NOMO-1 (cell line): ENCODE measurements around the gene PDE6A.
A peak's percentile ranks its signal among the peaks of the same experiment; 100 is the strongest.

Experiments
- DNase-seq, 2 experiments: peaks; one replicate each; lab custom pipeline; 2025; ENCODE audit not compliant: unreplicated experiment in 2 of 2; lab: John Stamatoyannopoulos, UW

Gene PDE6A

DNA sequence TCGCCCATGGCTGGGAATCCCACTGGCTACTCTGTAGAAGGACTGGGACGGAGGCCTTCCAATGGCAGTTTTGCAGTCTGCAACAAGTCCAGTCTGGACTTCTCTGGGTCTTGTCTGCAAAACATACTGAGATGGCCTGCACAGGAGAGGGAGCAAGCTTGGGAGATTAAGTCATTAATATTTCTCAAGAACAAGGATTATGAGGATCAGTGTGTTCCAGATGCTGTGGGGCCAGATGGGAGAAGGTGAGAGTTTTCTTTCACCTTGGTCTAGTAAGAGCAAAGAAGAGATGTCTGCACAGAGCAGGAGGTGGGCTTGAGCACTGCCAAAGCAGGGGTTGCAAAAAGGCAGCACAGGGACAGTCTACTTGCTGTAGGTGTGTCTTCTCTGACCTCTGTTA lies at the start of gene PDE6A:
Gene PDE6A, minus strand, starts transcription at position 128 of the 400 bp plus-strand sequence. Its CDS starts 120 bp downstream, at position 8.
- DNase-seq = no peak

- DNase-seq = no peak
Observed at GRCh38 chr5:149993471-149993870, 48.9 kb upstream of the PDE6A start.

DNA sequence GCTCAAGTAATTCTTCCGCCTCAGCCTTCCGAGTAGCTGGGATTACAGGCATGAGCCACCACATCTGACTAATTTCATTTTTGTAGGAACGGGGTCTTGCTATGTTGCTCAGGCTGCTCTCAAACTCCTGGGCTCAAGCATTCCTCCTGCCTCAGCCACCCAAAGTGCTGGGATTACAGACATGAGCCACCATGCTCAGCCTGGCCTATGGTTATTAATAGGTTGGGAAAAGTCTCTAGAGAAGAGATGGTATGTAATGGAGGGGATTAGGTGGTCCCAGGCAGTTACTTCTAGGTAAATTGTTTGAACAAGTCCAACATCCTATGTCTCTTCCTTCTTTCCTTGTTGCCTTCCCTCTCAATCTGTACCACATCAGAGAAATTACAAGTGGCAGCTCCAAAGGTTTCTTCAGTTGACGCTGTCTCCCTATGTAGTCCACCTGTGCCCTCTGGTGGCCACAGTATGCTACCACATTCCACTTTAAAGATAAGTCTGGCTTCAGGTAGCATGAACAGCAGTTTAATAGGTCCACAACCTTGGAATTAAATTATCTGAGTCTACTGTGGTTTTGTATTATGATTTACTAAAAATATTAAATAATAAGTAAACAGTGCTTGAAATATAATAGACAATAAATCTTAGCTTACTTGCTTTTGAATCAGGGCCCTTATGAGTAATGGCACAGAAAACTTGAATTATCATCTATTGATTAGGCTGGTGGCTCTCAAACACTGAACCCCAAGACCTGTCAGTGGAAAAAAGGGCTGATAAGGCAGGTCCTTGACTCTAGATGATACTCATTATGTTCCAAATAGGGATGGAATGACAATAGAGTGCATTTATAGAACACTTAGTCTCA lies 46.2 kb upstream of the PDE6A start:
- peak; percentile 16 to 67 for DNase-seq

GRCh38 chr5:149988126-149988525 lies 43.5 kb upstream of the PDE6A start:
- peak in 1 of 2 experiments; percentile 4 for DNase-seq

DNA sequence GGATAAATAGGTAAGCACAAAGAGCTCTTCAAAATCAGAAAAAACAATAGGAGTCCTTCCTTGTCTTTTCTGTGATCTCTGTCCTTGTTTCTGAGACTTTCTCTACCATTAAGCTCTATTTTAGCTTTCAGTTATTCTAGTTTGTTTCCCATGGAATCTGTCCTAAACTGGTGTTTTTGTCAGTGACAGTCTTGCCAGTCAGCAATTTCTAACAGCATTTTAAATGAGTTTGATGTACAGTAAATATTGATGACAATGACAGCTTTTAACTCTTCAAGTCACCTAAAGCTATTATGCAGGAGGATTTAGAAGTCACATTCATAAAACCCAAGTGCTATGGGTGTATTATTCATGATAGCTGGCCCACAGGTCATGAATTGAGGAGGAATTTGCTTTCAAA lies 37.9 kb upstream of the PDE6A start:
- DNase-seq = no peak

GRCh38 chr5:149981206-149981605 lies 36.6 kb upstream of the PDE6A start:
- DNase-seq = no peak

GRCh38 chr5:149979896-149980295 lies 35.3 kb upstream of the PDE6A start:
- DNase-seq = no peak

GRCh38 chr5:149975409-149975808 lies 30.8 kb upstream of the PDE6A start:
- no peak for DNase-seq

- DNase-seq = no peak
Observed at GRCh38 chr5:149969181-149969930, 24.8 kb upstream of the PDE6A start.

- DNase-seq = no peak
Observed at GRCh38 chr5:149966946-149967345, 22.4 kb upstream of the PDE6A start.

- DNase-seq = no peak
Observed at GRCh38 chr5:149963729-149964128, 19.1 kb upstream of the PDE6A start.

- DNase-seq = no peak
Observed at GRCh38 chr5:149962601-149963300, 18.2 kb upstream of the PDE6A start.

GRCh38 chr5:149961957-149962409 lies 17.4 kb upstream of the PDE6A start:
- peak in 1 of 2 experiments; percentile 26 for DNase-seq

GRCh38 chr5:149961186-149961685 lies 16.6 kb upstream of the PDE6A start:
- DNase-seq = no peak

DNA sequence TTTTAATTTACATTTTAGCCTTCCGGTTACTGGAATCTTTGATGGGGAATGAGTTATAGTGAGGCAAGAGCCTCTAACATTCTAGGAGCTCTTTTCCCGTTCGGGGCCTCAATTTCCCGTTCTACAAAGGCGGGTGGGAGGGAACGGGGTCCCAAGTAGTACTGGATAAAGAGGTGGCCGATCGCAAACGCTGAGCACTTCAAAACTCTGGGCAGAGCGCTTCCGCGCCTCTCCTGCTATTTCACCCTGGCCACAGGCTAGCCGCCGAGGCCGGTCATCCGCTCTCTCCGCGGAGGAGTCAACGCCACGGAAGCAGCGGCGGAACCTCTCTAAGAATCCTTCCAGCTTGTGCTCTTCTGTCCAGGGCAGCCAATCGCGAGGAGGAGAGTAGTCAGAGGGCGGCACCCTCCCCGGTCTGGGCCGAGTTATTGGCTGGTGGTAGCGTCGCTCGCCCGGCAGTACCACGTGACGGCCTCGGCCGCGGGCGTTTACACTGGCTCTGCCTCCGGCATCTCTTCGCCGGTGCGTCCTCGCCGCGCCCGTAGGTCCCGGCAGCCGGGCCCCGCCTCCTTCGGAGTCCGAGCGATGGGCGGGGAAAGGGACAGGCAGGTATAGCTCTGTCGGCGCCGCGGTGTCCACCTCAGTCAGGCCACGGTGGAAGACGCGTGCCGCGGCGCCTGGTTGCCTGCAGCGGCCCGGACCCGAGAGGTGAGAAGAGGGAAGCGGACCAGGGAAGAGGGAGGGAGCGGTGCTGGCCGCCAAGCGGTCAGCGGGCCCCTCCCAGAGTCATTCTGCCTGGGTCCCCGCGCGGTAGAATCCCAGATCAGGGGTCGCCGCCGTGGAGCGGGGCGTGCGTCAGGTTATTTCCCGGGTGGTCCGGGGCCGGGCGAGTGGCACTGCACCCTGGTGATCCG lies 15.9 kb upstream of the PDE6A start, which contains the start of gene SLC26A2:
Gene SLC26A2, plus strand, starts transcription at position 487 of the 914 bp plus-strand sequence. CDS start 16,895 bp downstream, outside the sequence.
- peak; percentile 97 to 99 for DNase-seq

GRCh38 chr5:149959406-149960236 lies 15.0 kb upstream of the PDE6A start:
- DNase-seq = peak; percentile 52 to 53

GRCh38 chr5:149957855-149958254 lies 13.3 kb upstream of the PDE6A start:
- no peak for DNase-seq

GRCh38 chr5:149956685-149957084 lies 12.1 kb upstream of the PDE6A start:
- no peak for DNase-seq

DNA sequence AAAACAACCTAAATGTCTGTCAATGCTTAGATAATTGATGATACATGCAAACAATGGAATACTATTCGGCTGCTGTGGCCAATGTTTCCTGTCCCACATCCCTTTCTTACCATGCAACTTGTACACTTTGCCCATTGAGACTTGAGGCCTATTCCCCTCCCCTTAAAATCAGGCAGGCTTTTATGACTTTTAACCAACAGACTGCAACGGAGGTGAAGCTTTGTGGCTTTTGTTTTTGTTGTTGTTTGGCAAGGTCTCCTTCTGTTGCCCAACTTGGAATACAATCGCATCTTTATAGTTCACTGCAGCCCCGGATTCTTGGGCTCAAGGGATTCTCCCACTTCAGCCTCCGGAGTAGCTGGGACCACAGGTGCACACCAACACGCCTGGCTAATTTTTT lies 10.2 kb upstream of the PDE6A start:
- no peak for DNase-seq
